Activated CD8-positive, alpha-beta memory T cell treated with anti-CD3 and anti-CD28 coated beads, Interleukin-2, amount 50 U/mL, for 24 hours (primary cell): ENCODE results near the gene MAP1B.
"Not testable (repeated sequence)": the region's sequence is repeated elsewhere in the genome, so short reads cannot be mapped to it uniquely, and the experiment has no call there.

ENCODE experiments used
- DNase-seq: peaks from one replicate; pipeline ENCODE4 v3.0.0-alpha.2; 2020; ENCODE audit errors: extremely low read depth

Gene MAP1B

GRCh38 chr5:72107131-72107900 is at the start of gene MAP1B:
Gene MAP1B, plus strand, starts transcription at chr5:72107475. Its CDS starts 57 bp downstream, at chr5:72107532.
- no peak for DNase-seq

DNA sequence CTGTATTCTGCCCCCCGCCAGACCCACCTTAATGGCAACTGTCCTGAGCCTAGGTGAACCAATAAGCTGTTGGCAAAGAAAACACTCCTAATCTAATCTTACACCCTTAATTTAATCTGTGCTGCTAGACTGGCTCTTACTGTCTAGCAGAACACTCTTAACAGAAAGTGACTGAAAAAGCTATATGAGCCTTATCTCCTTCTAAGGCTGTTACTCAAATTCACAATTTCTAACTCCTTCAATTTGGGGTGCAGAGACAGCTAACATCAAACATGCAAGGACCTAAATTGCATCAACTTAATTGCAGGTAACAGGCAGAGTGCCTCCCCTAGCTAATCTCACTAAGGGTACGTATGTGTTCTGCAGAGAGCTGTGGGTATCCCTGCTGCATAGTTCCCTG is 49.5 kb upstream of the MAP1B start:
- no peak for DNase-seq

DNA sequence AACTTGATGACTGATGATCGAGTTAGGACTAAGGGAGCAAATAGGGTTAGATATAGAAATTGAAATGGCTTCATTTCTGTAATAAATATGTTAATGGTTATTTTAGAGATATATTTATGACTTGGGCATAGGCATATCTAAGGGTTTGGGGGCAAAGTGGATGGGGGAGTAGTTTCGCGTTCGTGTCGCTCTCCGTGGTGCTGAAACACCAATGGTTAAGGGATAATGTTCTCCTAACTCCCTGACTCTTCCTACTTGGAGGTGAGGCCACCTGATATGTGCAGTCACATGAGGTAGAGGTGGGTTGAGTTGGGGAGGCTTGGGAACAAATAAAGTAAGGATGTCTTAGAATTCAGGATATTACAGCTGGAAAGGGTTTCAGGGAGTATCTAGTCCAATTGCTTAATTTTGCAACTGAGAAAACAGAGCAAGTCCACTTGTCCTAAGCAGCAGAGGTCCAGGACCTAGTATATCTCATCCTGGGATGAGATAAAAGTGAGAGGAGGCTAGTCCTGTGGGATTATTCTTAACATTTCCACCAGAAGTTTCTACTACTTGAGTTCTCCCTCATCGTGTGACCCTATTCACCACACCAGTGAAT is 44.0 kb upstream of the MAP1B start:
- DNase-seq, result no peak

DNA sequence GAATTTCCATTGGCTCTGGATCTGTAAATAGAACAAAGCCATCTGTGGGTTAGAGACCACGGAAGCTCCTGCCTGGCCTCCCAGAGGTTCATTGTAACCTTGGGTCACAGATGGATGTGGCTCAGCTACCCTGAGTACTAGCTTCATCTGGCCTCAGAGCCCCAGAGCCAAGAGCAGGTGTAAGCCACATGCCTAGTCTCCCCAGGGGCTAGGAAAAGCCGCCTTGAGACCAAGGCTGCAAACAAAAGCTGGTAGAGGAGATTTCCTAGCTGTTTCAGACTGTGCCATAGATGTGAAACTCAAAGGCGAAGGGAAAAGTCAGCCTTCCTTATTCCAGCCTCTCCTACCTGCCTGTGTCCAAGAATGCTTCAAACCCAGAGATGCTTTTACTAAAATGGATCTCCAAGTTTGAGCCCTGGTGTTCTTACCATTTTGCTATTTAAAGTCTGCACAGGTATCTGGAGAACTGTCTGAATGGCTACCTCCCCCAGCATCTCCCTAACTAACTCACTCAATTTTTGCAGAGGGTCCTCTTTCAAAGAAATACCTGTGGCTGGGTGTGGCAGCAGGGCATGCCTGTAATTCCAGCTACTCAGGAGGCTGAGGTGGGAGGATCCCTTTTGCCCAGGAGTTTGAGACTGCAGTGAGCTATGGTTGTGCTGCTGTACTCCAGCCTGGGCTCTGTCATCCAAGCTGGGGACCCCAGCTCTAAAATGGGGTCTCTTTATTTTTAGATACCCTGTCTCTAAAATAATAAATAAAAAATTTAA is 42.3 kb upstream of the MAP1B start:
- DNase-seq, result no peak

DNA sequence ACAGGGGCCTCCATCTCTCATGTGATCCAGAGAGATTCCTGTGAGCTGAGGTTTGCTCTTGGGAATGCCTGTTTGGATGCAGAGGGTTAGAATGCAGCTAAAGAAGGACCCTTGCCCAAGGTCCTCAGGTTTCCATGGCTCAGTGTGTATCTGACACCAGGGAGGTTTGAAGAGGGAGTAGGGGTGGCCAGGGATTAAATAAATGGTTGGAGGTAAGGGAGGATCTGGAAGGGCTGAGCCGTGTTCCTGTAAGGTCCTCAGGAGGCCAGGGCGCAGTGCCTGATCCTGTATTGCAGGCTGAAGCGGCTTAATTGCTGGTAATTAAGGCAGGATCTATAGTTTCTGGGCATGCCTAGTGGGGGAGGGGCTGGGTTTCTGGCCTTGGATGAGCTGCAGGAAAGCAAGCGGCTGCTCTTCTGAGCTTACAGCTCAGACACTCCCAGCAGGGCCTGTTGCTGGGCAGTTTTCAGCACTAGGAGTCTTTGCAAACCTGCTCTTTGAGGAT is 41.5 kb upstream of the MAP1B start:
- no peak for DNase-seq

GRCh38 chr5:72066705-72067107 is 40.6 kb upstream of the MAP1B start:
- DNase-seq, result no peak

DNA sequence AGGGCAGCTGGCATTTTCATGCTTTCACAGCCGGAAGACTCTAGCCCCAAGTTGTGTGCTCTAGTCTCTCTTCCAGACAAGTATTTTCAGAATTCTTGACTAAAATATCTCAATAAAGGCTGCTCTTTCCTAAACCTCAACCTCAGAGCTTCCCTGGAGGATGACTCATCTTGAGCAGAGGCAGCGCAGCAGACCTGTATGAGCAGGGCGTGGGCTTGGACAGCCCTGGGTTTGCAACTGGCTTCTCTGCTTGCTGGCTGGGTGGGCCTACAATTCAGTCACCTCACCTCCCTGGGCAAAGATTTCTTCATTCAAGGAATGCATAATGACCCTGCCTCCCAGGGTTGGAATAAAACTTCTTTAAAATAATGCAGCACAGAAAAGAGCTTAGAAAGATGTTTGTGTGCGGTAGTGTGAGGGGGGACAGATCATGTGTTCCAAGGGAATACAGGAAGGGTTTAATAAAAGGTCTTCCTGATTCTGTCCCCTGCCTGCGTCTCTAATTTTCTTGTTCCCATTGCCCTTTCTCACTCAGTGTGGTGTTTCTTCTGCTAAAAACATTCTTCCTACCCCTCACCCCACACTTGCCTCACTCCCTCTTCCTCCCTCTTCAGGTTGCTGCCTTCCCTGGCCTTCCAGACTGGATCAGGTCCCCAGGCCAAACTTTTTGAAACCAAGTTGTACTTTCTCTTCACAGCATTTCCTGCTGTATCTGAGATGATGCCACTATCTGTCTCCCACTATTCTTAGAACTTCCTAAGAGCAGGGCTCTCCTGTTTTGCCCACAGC is 39.4 kb upstream of the MAP1B start:
- no peak for DNase-seq

DNA sequence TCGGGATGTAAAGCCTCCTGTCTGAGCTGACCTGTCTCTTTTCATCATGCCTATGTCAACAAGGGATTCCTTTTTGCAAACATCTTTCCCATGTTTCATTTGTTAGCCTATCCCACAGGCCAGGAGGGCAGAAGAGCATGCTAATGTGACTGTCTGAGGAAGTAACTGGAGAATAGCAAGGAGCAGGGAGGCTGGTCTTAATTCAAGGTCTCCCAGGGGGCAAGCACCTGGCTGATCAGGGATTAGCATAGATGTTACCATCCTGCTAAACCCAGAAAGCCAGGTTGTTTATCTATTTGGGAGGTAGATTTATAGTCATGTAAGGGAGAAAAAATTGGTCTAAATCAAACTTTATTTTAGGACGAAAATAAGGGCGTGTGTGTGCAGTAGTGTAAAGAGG is 36.7 kb upstream of the MAP1B start:
- DNase-seq, result no peak

DNA sequence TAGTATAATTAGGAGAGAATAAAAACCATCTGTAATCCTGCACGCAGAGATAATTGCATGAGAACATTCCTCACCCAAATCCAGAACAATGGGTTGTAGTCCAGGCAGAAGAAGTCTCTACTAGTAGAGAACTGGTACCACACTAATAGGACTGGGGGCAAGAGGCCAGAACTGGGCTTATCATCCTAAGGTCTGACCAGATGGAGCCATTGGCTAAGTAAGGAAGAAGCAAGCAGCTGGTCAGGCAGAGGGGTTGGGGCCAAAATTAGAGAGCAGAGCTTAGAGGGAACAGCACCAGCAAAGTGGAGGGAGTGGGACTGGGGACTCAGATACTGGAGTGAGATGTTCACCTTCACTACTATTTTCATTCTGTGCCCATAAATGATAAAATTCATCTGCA is 35.4 kb upstream of the MAP1B start:
- DNase-seq, result no peak

GRCh38 chr5:72074251-72074650 is 33.0 kb upstream of the MAP1B start:
- no peak for DNase-seq

GRCh38 chr5:72075461-72075860 is 31.8 kb upstream of the MAP1B start:
- DNase-seq, result no peak

DNA sequence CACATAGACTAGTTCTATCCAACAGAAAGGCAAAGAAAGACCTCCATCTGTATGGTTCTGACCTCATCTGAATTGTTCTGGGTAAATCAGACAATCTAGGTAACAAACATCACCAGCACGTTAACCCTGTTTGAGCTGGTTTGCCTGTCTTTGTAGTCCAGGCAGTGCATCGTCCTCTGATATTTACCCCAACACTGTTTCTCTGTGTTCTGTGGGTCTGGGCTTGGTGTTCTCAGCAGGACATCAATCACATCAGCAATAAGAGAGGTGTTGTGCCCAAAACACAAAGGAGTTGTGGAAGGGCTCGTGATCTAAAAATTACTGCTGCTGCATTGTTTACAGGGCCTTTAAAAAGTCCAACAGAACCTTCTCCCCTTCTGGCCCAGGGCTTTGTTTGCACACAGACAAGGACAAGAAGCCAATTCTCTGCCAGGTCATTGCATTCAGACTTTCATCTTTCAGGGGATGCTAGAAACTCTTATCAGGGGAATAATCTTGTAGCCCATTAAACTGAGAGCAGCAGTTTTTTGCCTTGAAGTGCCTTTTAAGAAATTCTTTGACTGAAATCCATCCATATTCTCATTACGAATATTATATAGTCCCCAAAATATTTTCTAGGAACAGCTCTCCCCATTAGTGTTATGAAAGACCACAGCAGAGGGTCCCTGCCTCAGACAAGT is 30.5 kb upstream of the MAP1B start:
- DNase-seq, result no peak

- no peak for DNase-seq
Observed at GRCh38 chr5:72077390-72077789, 29.9 kb upstream of the MAP1B start.

GRCh38 chr5:72079288-72079687 is 28.0 kb upstream of the MAP1B start:
- no peak for DNase-seq

GRCh38 chr5:72082048-72082447 is 25.2 kb upstream of the MAP1B start:
- no peak for DNase-seq

DNA sequence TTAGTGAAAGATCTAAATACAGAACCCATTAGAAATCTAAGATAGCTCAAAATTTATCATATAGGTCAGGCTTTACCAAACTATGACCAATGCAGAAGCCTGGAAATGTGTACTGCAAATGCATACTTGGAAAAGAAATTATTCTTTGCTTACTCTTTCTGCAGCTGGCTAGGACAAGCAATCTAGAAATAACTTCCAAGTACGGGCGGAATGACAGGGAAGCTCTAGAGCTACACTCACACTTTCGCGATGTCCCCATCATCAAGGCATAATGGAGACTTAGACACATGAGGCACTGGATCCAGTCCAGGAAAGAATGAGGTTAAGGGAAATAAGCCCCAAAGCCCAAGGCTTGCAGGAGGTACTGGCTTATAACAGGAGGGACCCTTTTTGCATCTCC is 22.4 kb upstream of the MAP1B start:
- DNase-seq, result no peak

DNA sequence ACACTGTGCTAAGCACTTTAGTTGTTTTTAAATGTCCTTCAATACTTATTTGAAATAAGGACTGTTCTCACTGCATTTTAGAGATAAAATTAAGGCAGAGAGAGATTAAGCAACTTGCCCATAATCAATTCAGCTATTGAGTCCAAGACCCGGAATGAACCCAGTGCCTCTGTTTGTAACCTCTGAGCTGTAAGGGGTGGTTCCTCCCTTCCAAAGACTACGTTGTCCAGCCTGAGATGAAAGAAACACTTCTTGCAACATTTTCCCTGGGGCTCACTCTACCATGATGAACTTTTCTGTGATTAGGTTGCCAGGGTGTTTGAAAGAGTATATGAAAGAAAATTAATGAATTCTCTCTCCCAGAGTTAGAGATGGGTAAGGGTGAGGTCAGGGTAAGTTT is 22.0 kb upstream of the MAP1B start:
- no peak for DNase-seq

GRCh38 chr5:72089713-72090112 is 17.6 kb upstream of the MAP1B start:
- not testable (repeated sequence) for DNase-seq

DNA sequence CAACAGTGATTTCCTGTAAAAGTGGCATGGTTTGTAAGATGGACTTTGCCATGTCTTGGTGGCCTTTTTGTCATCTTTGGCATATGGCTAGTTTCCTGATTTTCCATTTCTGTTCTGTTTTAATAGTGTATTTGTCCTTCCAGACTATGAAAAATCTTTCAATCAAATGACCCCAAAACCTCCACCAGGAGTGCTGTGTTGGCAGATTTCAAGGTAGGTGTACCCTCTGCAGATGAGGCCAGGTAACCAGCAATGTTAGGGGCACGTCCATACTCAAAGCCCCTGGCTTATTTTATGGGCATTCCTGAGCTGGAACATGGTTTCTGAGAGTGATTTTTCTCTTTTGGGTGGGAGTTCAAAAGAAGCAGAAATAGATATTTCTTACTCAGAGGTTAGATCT is 15.2 kb upstream of the MAP1B start:
- DNase-seq, result no peak

DNA sequence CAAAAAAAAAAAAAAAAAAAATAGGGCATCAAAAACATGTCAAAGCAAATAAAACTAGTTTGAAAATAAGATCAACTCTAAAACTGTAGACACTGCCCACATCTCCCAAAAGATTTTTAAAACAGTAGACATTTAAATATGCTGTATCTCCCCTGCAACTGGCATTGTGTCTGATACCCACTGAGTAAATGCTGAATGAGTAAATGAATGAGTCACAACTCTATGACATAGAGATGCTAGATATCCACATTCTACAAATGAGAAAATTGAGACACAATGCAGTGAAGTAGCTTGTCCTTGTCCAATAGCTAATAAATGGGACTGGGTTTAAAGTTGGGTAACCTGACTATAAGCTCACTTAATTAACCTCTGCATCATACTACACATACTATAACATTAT is 14.1 kb upstream of the MAP1B start:
- DNase-seq, result no peak

GRCh38 chr5:72093824-72094223 is 13.5 kb upstream of the MAP1B start:
- DNase-seq, result no peak
